Mesenchymal stem cell (in vitro differentiated cells and primary cell): ENCODE results near the gene STK16.

Source experiments
- DNase-seq: peaks from one replicate; pipeline ENCODE4 v3.0.0-alpha.2; 2013
- H2AFZ ChIP-seq: one replicate; pipeline ENCODE4 v1.6.1; 2013; ENCODE audit warnings: low read depth, mild to moderate bottlenecking, control low read depth, inconsistent platforms, low read length, moderate library complexity
- H2AK5ac ChIP-seq: 2 replicates; pipeline ENCODE4 v1.6.1; 2013; ENCODE audit warnings: low read length, moderate library complexity, mild to moderate bottlenecking, inconsistent platforms; ENCODE audit not compliant: severe bottlenecking
- H2BK120ac ChIP-seq: one replicate; pipeline ENCODE4 v1.6.1; 2013; ENCODE audit warnings: low read depth, mild to moderate bottlenecking, inconsistent platforms, low read length, moderate library complexity
- H2BK12ac ChIP-seq, 2 experiments: one replicate each; pipeline ENCODE4 v1.6.1; 2013; ENCODE audit warnings: inconsistent platforms in 2 of 2, low read length in 2 of 2, mild to moderate bottlenecking in 2 of 2, moderate library complexity in 2 of 2, control low read depth in 1 of 2
- H2BK15ac ChIP-seq: one replicate; pipeline ENCODE4 v1.6.1; 2013; ENCODE audit warnings: mild to moderate bottlenecking, low read depth, inconsistent platforms; ENCODE audit not compliant: poor library complexity, severe bottlenecking
- H2BK5ac ChIP-seq: 2 replicates; pipeline ENCODE4 v1.6.1; 2013; ENCODE audit warnings: low read depth, mild to moderate bottlenecking, low read length, control low read depth, inconsistent platforms; ENCODE audit not compliant: poor library complexity, severe bottlenecking
- H3K14ac ChIP-seq, 2 experiments: one replicate each; pipeline ENCODE4 v1.6.1; 2013; ENCODE audit warnings: inconsistent platforms in 2 of 2, low read length in 2 of 2, control low read depth in 1 of 2, mild to moderate bottlenecking in 1 of 2, moderate library complexity in 1 of 2
- H3K18ac ChIP-seq, 2 experiments: one replicate each; pipeline ENCODE4 v1.6.1; 2013; ENCODE audit warnings: inconsistent platforms in 2 of 2, low read length in 2 of 2, control low read depth in 1 of 2, low read depth in 1 of 2, mild to moderate bottlenecking in 1 of 2
- H3K23ac ChIP-seq, 2 experiments: one replicate each; pipeline ENCODE4 v1.6.1; 2013; ENCODE audit warnings: inconsistent platforms in 2 of 2, low read length in 2 of 2, mild to moderate bottlenecking in 2 of 2, moderate library complexity in 2 of 2, control low read depth in 1 of 2
- H3K27ac ChIP-seq: 2 replicates; pipeline ENCODE4 v1.5.1; 2013; ENCODE audit warnings: mild to moderate bottlenecking, moderate library complexity, low read length, control low read depth, inconsistent platforms; ENCODE audit not compliant: poor library complexity, severe bottlenecking
- H3K27me3 ChIP-seq, 2 experiments: 2 replicates each; pipeline versions ENCODE4 v1.6.1 to v1.7.0; 2013; ENCODE audit warnings: low read length in 2 of 2, mild to moderate bottlenecking in 2 of 2, moderate library complexity in 2 of 2, control low read depth in 1 of 2, inconsistent platforms in 1 of 2; ENCODE audit not compliant: control insufficient read depth in 1 of 2, insufficient read depth in 1 of 2
- H3K36me3 ChIP-seq, 2 experiments: 2 replicates each; pipeline versions ENCODE4 v1.6.1 to v1.7.0; 2013; ENCODE audit warnings: low read length in 2 of 2, control low read depth in 1 of 2, inconsistent platforms in 1 of 2, low read depth in 1 of 2, mild to moderate bottlenecking in 1 of 2; ENCODE audit not compliant: insufficient read depth in 2 of 2, control insufficient read depth in 1 of 2
- H3K4ac ChIP-seq, 2 experiments: one replicate each; pipeline ENCODE4 v1.6.1; 2013; ENCODE audit warnings: inconsistent platforms in 2 of 2, low read length in 2 of 2, mild to moderate bottlenecking in 2 of 2, moderate library complexity in 2 of 2, control low read depth in 1 of 2, low read depth in 1 of 2
- H3K4me1 ChIP-seq: 2 replicates; pipeline ENCODE4 v1.6.1; 2013; ENCODE audit warnings: low read depth, low read length, control low read depth; ENCODE audit not compliant: control insufficient read depth, insufficient read depth
- H3K4me2 ChIP-seq: 2 replicates; pipeline ENCODE4 v1.6.1; 2013; ENCODE audit warnings: low read length, mild to moderate bottlenecking, inconsistent platforms; ENCODE audit not compliant: poor library complexity, severe bottlenecking
- H3K4me3 ChIP-seq, 2 experiments: 2 replicates each; pipeline versions ENCODE4 v1.5.1 to v1.7.0; 2013; ENCODE audit warnings: low read length in 2 of 2, mild to moderate bottlenecking in 2 of 2, control low read depth in 1 of 2, low read depth in 1 of 2; ENCODE audit not compliant: insufficient read depth in 1 of 2
- H3K79me1 ChIP-seq: replicated peaks from 2 replicates; pipeline ENCODE4 v1.6.1; 2013; ENCODE audit warnings: mild to moderate bottlenecking, control low read depth, low read length, inconsistent platforms; ENCODE audit not compliant: poor library complexity, severe bottlenecking
- H3K9ac ChIP-seq: 2 replicates; pipeline ENCODE4 v1.7.0; 2013; ENCODE audit warnings: mild to moderate bottlenecking, low read length, moderate library complexity
- H3K9me3 ChIP-seq: 2 replicates; pipeline ENCODE4 v1.7.0; 2013; ENCODE audit warnings: mild to moderate bottlenecking, low read length; ENCODE audit not compliant: control insufficient read depth
- H4K8ac ChIP-seq: one replicate; pipeline ENCODE4 v1.6.1; 2013; ENCODE audit warnings: inconsistent platforms, mild to moderate bottlenecking, low read length, moderate library complexity
- H4K91ac ChIP-seq: one replicate; pipeline ENCODE4 v1.6.1; 2013; ENCODE audit warnings: mild to moderate bottlenecking, low read length, inconsistent platforms
- WGBS: methylation state at CpG from one replicate; pipeline ENCODE4 v1.1.7; 2013; ENCODE audit warnings: mixed read lengths; 5-methylcytosine and 5-hydroxymethylcytosine counted together

STK16 gene

DNA sequence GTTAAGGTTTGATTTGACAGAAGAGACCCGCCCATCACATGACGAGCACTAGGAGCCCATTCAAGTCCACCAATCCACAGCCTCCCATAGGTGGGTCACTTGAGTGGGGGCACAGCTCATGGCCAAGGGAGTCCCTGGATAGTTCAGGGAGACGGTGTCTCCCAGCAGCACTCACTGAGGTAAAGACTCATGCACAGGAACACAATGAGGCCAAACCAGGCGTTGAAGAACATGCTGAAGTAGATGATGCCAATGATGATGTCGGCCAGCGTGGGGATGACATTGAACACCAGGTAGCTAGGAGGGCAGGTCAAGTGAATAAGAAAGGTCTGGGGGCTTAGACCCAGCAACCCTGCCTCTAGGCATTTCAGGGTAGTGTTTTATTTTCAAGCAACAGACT, 30.5 kb upstream of the STK16 start:
- H2AFZ ChIP-seq = no peak overlapping the region
- H3K9ac ChIP-seq = no peak overlapping the region
- H2BK120ac ChIP-seq = no peak overlapping the region
- H3K4me3 ChIP-seq = no peak overlapping the region
- no peak overlapping the region for H2BK5ac ChIP-seq
- H2AK5ac ChIP-seq = no peak overlapping the region
- H3K27ac ChIP-seq = no peak overlapping the region
- H2BK15ac ChIP-seq = no peak overlapping the region
- no peaks in the 10 kb centered on the region for H3K9me3 ChIP-seq
- H3K4me2 ChIP-seq = no peak overlapping the region
- H3K36me3 ChIP-seq = peaks cover 58 to 72% of the 10 kb centered on the region in 2 experiments
- H4K91ac ChIP-seq = no peak overlapping the region
- no peak overlapping the region for H3K23ac ChIP-seq
- WGBS = 96% methylated on average over 6 of the region's 6 CpGs
- peaks cover 15% of the 10 kb centered on the region for H3K4me1 ChIP-seq
- H3K18ac ChIP-seq = no peak overlapping the region
- no peak overlapping the region for H3K4ac ChIP-seq
- no peak overlapping the region for H2BK12ac ChIP-seq
- H4K8ac ChIP-seq = no peak overlapping the region
- no peak overlapping the region for H3K14ac ChIP-seq
- peaks cover 17% of the 10 kb centered on the region for H3K79me1 ChIP-seq
- no peak for DNase-seq
- H3K27me3 ChIP-seq = no peaks in the 10 kb centered on the region

DNA sequence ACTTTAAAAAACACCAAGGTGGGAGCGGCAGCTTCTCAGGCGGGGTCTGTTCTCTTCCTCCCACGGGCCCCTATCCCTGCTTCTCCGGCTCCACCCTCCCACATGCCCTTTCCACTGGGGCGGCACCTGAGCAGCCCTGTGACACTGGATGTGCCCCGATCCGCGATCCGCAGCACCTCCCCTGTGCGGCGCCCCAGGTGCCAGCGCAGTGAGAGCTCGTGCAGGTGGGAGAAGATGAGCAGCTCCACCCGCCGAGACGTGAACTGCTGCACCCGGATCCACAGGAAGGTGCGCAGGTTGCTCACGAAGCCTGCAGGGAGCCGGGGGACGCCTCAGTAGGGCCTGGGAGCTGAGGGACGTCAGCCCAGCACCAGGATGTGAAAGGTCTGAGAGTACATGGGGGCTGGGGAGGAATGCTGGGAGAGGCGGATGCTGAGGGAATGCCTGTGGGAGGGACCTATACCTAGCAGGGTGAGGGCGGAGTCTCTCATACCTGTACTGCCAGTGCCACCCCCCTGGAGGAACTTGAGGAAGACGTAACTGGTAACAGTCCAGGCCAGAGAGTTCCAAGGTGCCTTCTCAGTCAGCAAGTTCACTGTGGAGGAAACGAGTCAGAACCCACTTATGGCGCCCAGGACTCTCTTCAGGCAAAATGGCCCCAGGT, 29.3 kb upstream of the STK16 start:
- H2BK120ac ChIP-seq = no peak overlapping the region
- H3K27me3 ChIP-seq = no peaks in the 10 kb centered on the region
- H2AFZ ChIP-seq = no peak overlapping the region
- H3K4ac ChIP-seq = peak overlapping the region in 1 of 2 experiments; percentile 52
- H3K4me3 ChIP-seq = no peak overlapping the region
- no peak overlapping the region for H4K91ac ChIP-seq
- H3K23ac ChIP-seq = no peak overlapping the region
- no peak for DNase-seq
- H3K4me2 ChIP-seq = no peak overlapping the region
- peaks cover 15% of the 10 kb centered on the region for H3K4me1 ChIP-seq
- H3K14ac ChIP-seq = peak overlapping the region in 1 of 2 experiments; percentile 48
- peaks cover 17% of the 10 kb centered on the region for H3K79me1 ChIP-seq
- no peak overlapping the region for H2AK5ac ChIP-seq
- peak overlapping the region in 1 of 2 experiments; percentile 7 for H2BK12ac ChIP-seq
- H3K27ac ChIP-seq = no peak overlapping the region
- H4K8ac ChIP-seq = no peak overlapping the region
- no peak overlapping the region for H2BK5ac ChIP-seq
- no peak overlapping the region for H3K18ac ChIP-seq
- peaks cover 58 to 72% of the 10 kb centered on the region in 2 experiments for H3K36me3 ChIP-seq
- H3K9me3 ChIP-seq = no peaks in the 10 kb centered on the region
- no peak overlapping the region for H2BK15ac ChIP-seq
- 95% methylated on average over 27 of the region's 27 CpGs for whole genome bisulfite sequencing
- H3K9ac ChIP-seq = peak overlapping the region; percentile 53

DNA sequence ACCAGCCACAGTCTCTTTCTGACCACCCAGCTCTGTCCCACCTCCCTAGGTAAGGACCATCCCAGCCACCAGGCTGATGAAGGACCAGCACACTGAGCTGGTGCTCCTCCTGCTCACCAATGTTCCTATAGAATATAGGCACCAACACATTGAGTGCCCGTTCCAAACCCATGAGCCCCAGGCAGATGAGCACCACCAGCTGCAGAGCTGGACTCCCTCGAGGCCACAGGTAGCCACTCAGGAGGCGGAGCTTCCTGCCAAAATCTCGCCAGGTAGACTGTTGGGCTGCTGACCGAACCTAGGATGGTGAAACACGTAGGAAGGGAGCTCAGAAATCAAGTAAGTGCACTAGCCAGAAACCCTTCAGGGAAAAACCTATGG, 28.8 kb upstream of the STK16 start:
- Histone ChIP-seq H3K9ac (peak overlapping the region; percentile 53), H3K4me1 (peaks cover 15% of the 10 kb centered on the region), H3K18ac (no peak overlapping the region), H2BK120ac (no peak overlapping the region), H2BK15ac (no peak overlapping the region), H3K36me3 (peaks cover 63 to 72% of the 10 kb centered on the region in 2 experiments), H3K9me3 (no peaks in the 10 kb centered on the region), H2AFZ (no peak overlapping the region), H4K91ac (no peak overlapping the region), H3K27ac (no peak overlapping the region), H3K4me3 (no peak overlapping the region), H2AK5ac (no peak overlapping the region), H3K23ac (no peak overlapping the region), H4K8ac (no peak overlapping the region), H3K14ac (peak overlapping the region in 1 of 2 experiments; percentile 48), H3K4me2 (no peak overlapping the region), H2BK5ac (no peak overlapping the region), H3K4ac (no peak overlapping the region), H3K79me1 (peaks cover 17% of the 10 kb centered on the region), H3K27me3 (no peaks in the 10 kb centered on the region), H2BK12ac (peak overlapping the region in 1 of 2 experiments; percentile 47)
- WGBS = 97% methylated on average over 6 of the region's 6 CpGs
- no peak for DNase-seq

DNA sequence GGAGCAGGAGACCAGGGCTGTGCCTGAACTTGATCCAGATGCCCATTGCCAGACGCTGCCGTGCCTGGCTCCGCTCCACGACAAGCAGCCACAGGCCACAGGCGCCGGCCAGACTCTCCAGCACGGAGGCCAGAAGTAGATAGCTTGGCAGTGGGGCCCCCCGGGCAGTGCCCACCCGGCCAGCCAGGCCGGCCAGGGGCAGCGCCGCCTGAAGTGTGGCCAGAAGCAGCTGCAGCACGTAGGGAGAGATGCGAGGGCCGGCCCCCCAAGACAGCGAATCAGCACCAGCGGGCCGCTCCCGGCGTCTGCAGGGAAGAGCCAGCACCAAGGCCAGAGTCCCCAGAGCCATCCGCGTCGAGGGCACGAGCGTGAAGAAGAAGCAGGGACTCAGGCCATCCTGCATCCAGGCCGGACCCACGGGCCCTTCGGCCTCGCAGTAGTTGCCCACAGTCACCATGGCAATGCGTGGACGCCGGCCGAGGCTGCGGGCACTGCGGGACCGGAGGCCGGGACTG, 27.0 kb upstream of the STK16 start:
- Histone ChIP-seq H2AFZ (peak overlapping the region; percentile 75), H3K36me3 (peaks cover 66 to 74% of the 10 kb centered on the region in 2 experiments), H2BK12ac (peak overlapping the region; percentile 11 to 64), H3K27me3 (no peaks in the 10 kb centered on the region), H3K27ac (peak overlapping the region; percentile 86), H2BK5ac (peak overlapping the region; percentile 21), H4K91ac (peak overlapping the region; percentile 88), H3K23ac (peak overlapping the region; percentile 18 to 31), H3K9ac (peak overlapping the region; percentile 93), H3K79me1 (peaks cover 19% of the 10 kb centered on the region), H3K9me3 (no peaks in the 10 kb centered on the region), H3K14ac (peak overlapping the region in 1 of 2 experiments; percentile 88), H3K4ac (peak overlapping the region; percentile 83 to 89), H2BK120ac (peak overlapping the region; percentile 74), H3K4me3 (peak overlapping the region; percentile 59 to 72), H4K8ac (peak overlapping the region; percentile 88), H3K18ac (peak overlapping the region; percentile 79 to 95), H2BK15ac (peak overlapping the region; percentile 95), H2AK5ac (no peak overlapping the region), H3K4me1 (peaks cover 15% of the 10 kb centered on the region), H3K4me2 (peak overlapping the region; percentile 92)
- WGBS = under 1% methylated on average over 37 of the region's 37 CpGs
- peak; percentile 92 for DNase-seq
